Mononuclear cell (primary cell): ENCODE results near the gene SUSD5. TPM values are rescaled to one million over a fixed set of nuclear protein-coding genes. Genes with fewer than 3 reads are reported as not detected.
"Not testable (repeated sequence)": the region's sequence is repeated elsewhere in the genome, so short reads cannot be mapped to it uniquely, and the experiment has no call there.

Experiments used
- H3K27me3 ChIP-seq: 2 replicates; pipeline ENCODE4 v1.6.0; 2011; ENCODE audit warnings: low read length, control low read depth; ENCODE audit not compliant: insufficient read depth
- H3K4me1 ChIP-seq: 2 replicates; pipeline ENCODE4 v1.5.1; 2011; ENCODE audit warnings: mild to moderate bottlenecking, low read length, control low read depth; ENCODE audit not compliant: insufficient read depth
- H3K4me3 ChIP-seq: 2 replicates; pipeline ENCODE4 v1.5.1; 2011; ENCODE audit warnings: mild to moderate bottlenecking, low read length, moderate library complexity
- H3K9me3 ChIP-seq: 2 replicates; pipeline ENCODE4 v1.5.1; 2011; ENCODE audit warnings: low read depth, mild to moderate bottlenecking, control low read depth, low read length
- total RNA-seq: library from RNA; depleted of rRNA; stranded (reverse); fragments of >200 nt; gene quantifications from one replicate; pipeline ENCODE4 v1.2.3, GENCODE V29; 2012

The SUSD5 gene
- total RNA-seq, 1 donor, result under 0.01 TPM

DNA sequence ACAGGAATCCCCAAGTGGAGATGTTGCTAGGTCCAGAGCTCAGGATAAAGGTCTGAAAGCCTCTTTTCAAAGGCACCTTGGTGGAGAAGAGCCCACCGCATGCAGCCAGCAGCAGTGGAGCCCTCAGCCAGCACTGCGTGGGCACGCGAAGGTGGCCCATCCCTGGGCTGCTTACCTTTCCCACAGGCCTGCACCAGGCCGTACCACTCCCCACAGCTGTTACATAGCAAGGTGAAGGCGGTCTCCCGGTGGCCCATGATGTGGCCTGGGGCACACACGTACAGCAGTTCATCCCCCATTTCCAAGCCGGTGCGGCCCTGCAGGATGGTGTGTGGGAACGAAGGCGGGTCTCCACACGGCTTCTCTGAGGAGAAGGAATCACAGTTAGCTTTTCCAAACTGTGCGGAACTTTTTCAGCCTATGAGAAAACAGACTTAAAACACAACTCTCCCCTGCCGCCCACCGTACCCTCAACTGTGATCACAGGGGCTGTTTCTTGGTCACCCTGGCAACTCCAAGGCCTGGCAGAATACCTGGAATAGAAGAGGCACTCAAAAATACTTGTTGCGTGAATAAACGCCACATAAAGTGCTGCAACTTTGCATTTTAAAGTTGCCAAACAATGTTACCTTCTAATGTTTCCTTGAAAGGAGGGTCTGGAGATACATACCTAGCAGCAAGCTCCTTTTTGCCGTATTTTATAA is 43.7 kb downstream of the SUSD5 start:
- H3K27me3 ChIP-seq, result no peaks in the 10 kb centered on the region
- H3K4me1 ChIP-seq, result no peaks in the 10 kb centered on the region
- no peak overlapping the region for H3K4me3 ChIP-seq
- H3K9me3 ChIP-seq, result no peaks in the 10 kb centered on the region

DNA sequence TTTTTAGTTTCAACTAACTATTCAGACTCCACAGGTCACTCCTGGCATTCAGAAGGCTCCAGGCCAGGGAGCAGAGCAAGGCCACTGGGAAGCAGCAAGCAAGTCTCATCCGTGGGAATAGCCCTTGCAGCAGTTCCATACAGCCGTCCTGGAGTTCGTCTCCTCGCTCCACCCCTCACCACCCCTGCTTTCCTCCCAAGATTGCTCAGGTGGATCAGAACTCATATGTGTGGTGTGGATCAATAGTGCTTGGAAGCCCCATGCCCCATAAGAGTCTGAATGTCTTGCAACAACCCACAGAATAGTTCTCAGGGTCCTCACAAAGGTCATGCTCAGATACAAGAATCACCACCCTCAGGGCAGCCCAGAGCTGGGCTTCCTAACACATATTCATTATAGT is 44.5 kb downstream of the SUSD5 start:
- no peaks in the 10 kb centered on the region for H3K27me3 ChIP-seq
- H3K9me3 ChIP-seq, result no peaks in the 10 kb centered on the region
- no peaks in the 10 kb centered on the region for H3K4me1 ChIP-seq
- H3K4me3 ChIP-seq, result no peak overlapping the region

DNA sequence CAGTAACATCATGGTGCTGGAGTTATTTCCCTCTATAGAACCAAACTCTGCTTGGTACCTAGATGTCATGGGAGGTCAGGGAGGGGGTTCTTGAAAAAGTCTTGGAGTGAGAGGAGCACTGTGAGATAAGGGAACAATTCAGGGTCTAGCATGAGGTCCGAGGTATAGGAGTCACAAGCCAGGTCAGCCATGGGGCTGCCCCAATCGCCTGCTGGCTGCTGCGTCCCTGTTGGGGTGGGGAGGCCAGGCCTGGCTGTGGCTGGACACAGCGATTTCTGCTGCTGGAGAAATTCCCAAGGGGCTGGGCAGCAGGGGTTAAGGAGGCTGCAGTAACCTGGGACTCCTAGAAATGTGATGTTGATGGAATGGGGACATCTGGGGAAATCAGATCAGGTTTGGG is 44.9 kb downstream of the SUSD5 start:
- no peak overlapping the region for H3K4me3 ChIP-seq
- H3K4me1 ChIP-seq, result no peaks in the 10 kb centered on the region
- no peaks in the 10 kb centered on the region for H3K27me3 ChIP-seq
- H3K9me3 ChIP-seq, result no peaks in the 10 kb centered on the region

DNA sequence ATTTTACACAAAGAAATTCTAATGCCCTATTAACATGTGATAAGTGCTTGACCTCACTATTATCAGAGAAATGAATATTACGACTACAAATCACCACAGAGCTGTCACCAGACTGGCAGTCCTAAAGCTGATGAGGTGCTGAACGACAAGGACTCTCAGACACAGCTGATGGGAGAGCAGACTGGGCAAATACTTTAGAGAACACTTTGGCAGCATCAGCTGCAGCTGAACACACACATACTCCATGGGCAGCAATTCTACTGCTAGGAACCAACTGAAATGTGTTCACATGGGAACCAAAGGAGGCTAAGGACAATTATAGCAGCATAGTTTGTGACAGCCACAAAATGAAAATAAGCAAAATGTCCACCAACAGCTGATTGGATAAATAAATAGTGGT is 45.5 kb downstream of the SUSD5 start:
- Histone ChIP-seq H3K27me3 (no peaks in the 10 kb centered on the region), H3K4me3 (no peak overlapping the region), H3K4me1 (no peaks in the 10 kb centered on the region), H3K9me3 (no peaks in the 10 kb centered on the region)

DNA sequence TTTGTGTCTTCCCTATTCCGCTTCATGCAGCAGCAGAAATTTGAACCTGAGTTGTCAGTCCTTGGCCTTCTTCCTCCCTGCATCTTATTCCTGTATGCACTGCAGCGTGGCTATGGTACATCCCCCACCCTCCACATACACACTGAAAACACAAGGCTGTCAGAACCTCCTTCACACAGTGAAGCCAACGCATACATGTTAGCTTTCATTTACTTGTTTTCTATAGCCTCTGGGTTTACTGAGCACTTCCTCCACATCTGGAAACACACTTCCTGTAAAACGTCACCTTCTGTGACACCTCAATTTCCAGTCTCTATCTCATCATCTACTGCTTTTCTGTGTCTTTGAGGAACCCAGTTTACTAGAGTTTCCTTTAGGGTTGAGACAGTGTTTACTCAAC is 47.0 kb downstream of the SUSD5 start:
- H3K4me1 ChIP-seq, result no peaks in the 10 kb centered on the region
- H3K27me3 ChIP-seq, result no peaks in the 10 kb centered on the region
- no peak overlapping the region for H3K4me3 ChIP-seq
- no peaks in the 10 kb centered on the region for H3K9me3 ChIP-seq

DNA sequence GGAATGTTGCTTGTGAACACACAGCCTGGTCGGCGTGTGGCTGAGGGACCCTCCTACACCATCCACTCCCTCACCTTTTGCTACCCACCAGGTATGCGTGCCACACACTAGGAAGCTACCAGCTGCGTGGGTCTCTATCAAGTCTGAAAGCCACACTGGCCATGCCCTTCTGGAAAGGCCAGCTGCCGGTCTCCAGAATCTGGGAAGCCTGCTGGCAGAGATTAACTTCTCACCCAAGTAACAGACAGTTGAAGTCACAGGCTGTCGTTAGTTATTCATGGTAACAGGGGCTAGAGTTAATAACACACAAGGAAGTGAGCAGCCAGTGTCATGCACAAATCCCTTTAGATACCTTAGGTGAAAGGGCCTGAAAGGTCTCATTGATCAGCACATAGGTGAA is 48.1 kb downstream of the SUSD5 start:
- H3K4me1 ChIP-seq, result no peaks in the 10 kb centered on the region
- H3K4me3 ChIP-seq, result no peak overlapping the region
- H3K9me3 ChIP-seq, result no peaks in the 10 kb centered on the region
- no peaks in the 10 kb centered on the region for H3K27me3 ChIP-seq

DNA sequence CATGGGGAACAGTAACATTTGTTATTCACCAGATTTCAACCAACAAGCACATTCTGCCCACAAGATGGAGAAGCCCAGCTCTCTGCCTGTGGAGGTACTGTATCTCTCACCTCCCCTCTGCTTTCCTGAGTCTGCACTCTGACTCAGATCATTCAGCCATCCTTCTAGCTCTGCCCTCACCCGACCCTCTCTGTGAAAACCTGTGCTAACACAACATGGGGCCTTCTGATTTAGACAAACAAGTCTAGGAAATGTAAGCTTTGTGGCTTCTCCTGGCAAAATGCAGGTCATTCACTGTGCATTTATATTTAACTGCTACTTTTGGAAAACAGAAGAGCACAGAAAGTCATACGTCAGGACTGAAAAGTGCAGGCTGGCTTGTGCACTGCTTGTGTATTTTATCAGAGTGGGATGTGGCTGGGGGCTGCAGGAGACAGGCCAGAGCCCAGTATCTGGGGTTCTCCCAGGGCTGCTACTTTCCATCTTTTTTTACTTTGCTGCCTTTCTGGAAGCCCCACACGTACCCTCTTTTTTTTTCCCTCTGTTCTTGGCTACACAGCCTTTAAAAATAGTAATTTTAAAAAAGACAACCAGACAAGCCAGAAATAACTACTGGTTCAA is 50.8 kb downstream of the SUSD5 start:
- Histone ChIP-seq H3K4me3 (no peak overlapping the region), H3K27me3 (no peaks in the 10 kb centered on the region), H3K4me1 (no peaks in the 10 kb centered on the region), H3K9me3 (no peaks in the 10 kb centered on the region)

DNA sequence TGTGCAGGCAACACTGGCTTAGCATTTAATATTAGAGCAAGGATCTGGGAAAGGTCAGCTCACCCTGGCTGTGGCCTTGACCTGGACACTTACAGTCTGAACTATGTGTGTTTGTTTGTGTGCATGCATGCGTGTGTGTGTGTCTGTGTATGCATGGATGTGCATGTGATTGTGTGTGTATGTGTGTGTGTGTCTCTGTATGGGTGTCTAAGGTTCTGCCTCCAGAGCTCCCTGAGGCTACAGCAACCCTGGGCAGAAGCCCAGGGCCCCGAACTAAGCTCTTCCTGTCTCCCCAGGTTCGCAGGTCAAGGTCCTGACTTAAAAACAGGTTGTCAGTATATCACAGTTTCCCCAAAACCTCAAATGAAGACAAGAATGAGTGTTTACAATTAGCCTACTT is 51.3 kb downstream of the SUSD5 start:
- Histone ChIP-seq H3K4me3 (no peak overlapping the region), H3K27me3 (no peaks in the 10 kb centered on the region), H3K4me1 (no peaks in the 10 kb centered on the region), H3K9me3 (no peaks in the 10 kb centered on the region)

DNA sequence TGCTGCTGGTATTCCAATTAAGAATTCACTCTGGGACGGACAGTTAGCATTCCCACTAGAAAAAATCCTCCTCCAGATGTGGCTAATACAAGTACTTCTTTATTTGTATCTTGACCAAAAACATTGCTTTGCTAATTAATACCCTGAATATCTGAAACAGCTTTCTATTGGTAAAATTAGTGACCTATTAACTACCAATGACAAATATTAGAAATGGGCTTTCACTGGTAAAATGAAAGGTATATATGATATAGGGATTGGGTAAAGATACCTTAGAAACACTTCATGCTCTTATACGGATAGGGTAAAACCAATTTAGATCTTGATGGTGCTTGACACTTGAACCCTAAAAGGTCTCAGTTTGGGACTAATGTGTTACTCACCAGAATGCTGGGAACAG is 52.5 kb downstream of the SUSD5 start:
- H3K4me1 ChIP-seq, result no peaks in the 10 kb centered on the region
- H3K27me3 ChIP-seq, result peaks cover under 1% of the 10 kb centered on the region
- H3K4me3 ChIP-seq, result no peak overlapping the region
- H3K9me3 ChIP-seq, result no peaks in the 10 kb centered on the region

DNA sequence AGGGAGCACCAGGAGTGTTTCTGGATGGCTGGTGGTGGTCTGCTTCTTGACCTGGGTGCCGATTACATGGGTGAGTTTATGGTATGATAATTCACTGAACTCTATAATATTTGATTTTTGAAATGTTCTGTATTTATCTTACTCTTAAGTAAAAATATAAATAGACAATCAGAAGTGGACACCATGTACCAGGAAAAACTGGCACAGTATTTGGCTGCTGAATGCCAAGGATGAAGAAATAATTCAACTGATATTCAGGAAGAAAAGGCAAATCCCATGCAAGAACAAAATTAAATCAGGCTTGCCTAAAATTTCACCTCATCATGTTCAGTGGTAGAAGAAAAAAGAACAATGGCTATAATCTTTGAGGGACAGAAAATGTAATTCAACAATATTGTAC is 53.2 kb downstream of the SUSD5 start:
- Histone ChIP-seq H3K4me3 (no peak overlapping the region), H3K9me3 (no peaks in the 10 kb centered on the region), H3K27me3 (peaks cover 4% of the 10 kb centered on the region), H3K4me1 (no peaks in the 10 kb centered on the region)

DNA sequence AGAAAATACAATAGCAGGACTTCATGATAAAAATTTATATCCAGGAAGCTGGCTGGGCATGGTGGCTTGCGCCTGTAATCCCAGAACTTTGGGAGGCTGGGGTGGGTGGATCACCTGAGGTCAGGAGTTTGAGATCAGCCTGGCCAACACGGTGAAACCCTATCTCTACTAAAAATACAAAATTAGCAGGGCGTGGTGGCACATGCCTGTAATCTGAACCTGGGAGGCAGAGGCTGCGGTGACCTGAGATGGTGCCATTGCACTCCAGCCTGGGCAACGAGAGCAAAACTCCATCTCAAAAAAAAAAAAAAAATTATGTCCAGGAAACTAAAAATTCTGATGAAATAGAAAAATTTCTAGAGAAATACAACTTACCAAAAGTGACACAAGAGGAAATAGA is 56.0 kb downstream of the SUSD5 start:
- H3K9me3 ChIP-seq, H3K27me3 ChIP-seq: not testable (repeated sequence)

DNA sequence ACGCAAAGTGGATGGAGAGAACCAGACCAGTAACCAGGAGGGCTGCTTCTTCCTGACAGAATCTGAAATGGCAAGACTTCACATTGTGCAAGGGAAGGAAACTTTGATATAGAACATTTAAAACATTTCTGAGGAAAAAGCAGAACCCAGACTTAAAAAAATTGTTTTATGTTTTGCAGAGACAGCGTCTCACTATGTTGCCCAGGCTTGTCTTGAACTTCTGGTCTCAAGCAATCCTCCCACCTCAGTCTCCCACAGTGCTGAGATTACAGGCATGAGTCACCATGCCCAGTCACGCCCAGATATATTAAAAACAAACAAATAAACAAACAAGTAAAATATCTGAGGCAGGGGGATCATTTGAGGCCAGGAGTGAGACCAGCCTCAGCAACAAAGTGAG is 58.6 kb downstream of the SUSD5 start:
- Histone ChIP-seq H3K27me3 (peaks cover 4% of the 10 kb centered on the region), H3K9me3 (no peaks in the 10 kb centered on the region), H3K4me1 (no peaks in the 10 kb centered on the region), H3K4me3 (no peak overlapping the region)

More for the DNA sequence above, 56.0 kb downstream of the SUSD5 start:
- H3K4me1 ChIP-seq, H3K4me3 ChIP-seq: not testable (repeated sequence)

DNA sequence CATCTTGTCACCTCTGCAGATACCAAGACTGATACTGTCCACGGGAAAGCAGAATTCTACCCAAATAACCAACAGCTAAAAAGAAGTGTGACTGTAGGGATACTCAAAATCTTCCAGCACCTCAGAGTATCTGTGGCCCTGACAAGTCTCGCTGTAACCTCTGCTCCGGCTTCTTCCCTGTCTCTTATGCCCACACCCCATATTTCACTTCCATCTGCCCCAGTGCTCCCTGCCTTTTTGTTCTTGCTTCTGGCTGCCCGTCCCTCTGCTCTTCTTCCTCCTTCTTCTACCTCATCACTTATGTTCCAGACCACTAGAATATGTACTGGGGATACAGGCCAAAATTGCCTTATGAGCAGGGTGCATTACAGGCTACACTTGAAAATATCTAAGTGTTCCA is 59.4 kb downstream of the SUSD5 start:
- Histone ChIP-seq H3K9me3 (no peaks in the 10 kb centered on the region), H3K4me3 (no peak overlapping the region), H3K4me1 (no peaks in the 10 kb centered on the region), H3K27me3 (peaks cover 4% of the 10 kb centered on the region)

DNA sequence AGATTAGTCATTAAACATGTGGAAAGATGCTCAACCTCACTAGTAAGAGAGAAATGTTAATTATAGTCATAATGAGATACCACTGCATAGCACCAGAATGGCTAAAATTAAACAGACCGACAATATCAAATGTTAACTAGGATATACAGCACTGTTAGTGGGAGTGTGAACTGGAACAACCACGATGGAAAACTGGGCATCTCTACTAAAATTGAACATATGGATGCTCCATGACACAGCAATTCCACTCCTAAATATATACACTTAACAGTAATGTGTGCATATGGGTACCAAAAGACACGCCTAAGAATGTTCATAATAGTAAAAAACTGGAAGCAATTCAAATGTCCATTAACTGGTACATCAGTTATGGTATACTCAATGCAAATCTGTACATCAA is 63.3 kb downstream of the SUSD5 start:
- Histone ChIP-seq H3K4me1 (no peaks in the 10 kb centered on the region), H3K27me3 (no peaks in the 10 kb centered on the region), H3K9me3 (no peaks in the 10 kb centered on the region), H3K4me3 (no peak overlapping the region)

DNA sequence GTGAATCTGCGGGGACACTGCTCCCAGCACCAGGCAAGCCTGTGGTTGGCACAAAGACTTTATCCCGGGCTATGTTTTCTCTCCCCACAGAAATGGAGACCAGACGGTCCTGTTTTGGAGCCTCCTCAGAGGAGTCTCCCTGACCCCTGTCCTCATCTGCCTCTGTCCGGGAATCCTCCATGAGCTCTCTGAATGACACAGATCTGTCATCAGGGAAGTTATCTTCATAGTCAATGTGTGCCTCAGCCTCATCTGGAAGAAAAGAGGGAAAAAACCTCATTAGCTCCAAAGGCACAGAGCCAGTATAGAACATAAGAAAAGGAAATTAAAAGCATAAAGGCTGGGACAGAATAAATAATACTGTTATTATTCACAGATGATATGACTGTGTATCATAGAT is 64.8 kb downstream of the SUSD5 start:
- peaks cover 10% of the 10 kb centered on the region for H3K4me1 ChIP-seq
- no peaks in the 10 kb centered on the region for H3K27me3 ChIP-seq
- no peaks in the 10 kb centered on the region for H3K9me3 ChIP-seq
- no peak overlapping the region for H3K4me3 ChIP-seq
